Liver (tissue), 9 donors: ENCODE data around the gene PALD1. TPM values are rescaled to one million over a fixed set of nuclear protein-coding genes. Genes with fewer than 3 reads are reported as not detected.

Experiments
- DNase-seq: peaks from one replicate; pipeline ENCODE4 v3.0.0-alpha.2; 2017; ENCODE audit warnings: low spot score
- H3K27ac ChIP-seq, 2 donors: one replicate each; pipeline ENCODE4 v1.7.0; 2013; ENCODE audit warnings: inconsistent platforms in 2 of 2, low read length in 2 of 2, control low read depth in 1 of 2, low read depth in 1 of 2, mild to moderate bottlenecking in 1 of 2
- H3K27me3 ChIP-seq, 4 donors: one replicate each; pipeline versions ENCODE4 v1.6.1 to v1.7.0; 2013; ENCODE audit warnings: low read length in 3 of 4, inconsistent platforms in 1 of 4, mild to moderate bottlenecking in 1 of 4, moderate library complexity in 1 of 4; ENCODE audit not compliant: control insufficient read depth in 4 of 4, insufficient read depth in 4 of 4
- H3K36me3 ChIP-seq, 4 donors: one replicate each; pipeline versions ENCODE4 v1.6.1 to v1.7.0; 2013; ENCODE audit warnings: low read length in 3 of 4, mild to moderate bottlenecking in 3 of 4, low read depth in 1 of 4, moderate library complexity in 1 of 4; ENCODE audit not compliant: control insufficient read depth in 4 of 4, insufficient read depth in 3 of 4
- H3K4me1 ChIP-seq, 4 donors: one replicate each; pipeline versions ENCODE4 v1.6.1 to v1.7.0; 2013; ENCODE audit warnings: low read length in 3 of 4, mild to moderate bottlenecking in 3 of 4, moderate library complexity in 1 of 4; ENCODE audit not compliant: control insufficient read depth in 4 of 4, insufficient read depth in 4 of 4
- H3K4me3 ChIP-seq, 3 donors: one replicate each; pipeline versions ENCODE4 v1.6.1 to v1.7.0; 2013; ENCODE audit warnings: low read length in 3 of 3, control low read depth in 1 of 3, low read depth in 1 of 3, mild to moderate bottlenecking in 1 of 3
- H3K9ac ChIP-seq, 2 donors: one replicate each; pipeline ENCODE4 v1.7.0; 2013; ENCODE audit warnings: low read length in 2 of 2, mild to moderate bottlenecking in 2 of 2, moderate library complexity in 2 of 2, control low read depth in 1 of 2, low read depth in 1 of 2
- H3K9me3 ChIP-seq, 4 donors: one replicate each; pipeline versions ENCODE4 v1.6.1 to v1.7.0; 2013; ENCODE audit warnings: low read length in 3 of 4; ENCODE audit not compliant: control insufficient read depth in 4 of 4
- ATF3 ChIP-seq: IDR thresholded peaks from 2 replicates; pipeline ENCODE4 v1.6.1; 2016; ENCODE audit warnings: antibody characterized with exemption
- EGR1 ChIP-seq, 2 donors: IDR thresholded peaks; 2 replicates each; pipeline ENCODE4 v1.6.1; 2016 to 2018; ENCODE audit warnings: antibody characterized with exemption in 2 of 2, low read depth in 2 of 2
- FOXA1 ChIP-seq: IDR thresholded peaks from 2 replicates; pipeline ENCODE4 v1.6.1; 2016; ENCODE audit warnings: antibody characterized with exemption
- FOXA2 ChIP-seq: IDR thresholded peaks from 2 replicates; pipeline ENCODE4 v1.6.1; 2016; ENCODE audit warnings: antibody characterized with exemption
- GABPA ChIP-seq, 2 donors: IDR thresholded peaks in 1 of 2; conservative IDR thresholded peaks in 1 of 2; 2 replicates each; pipeline ENCODE4 v1.6.1; 2016; ENCODE audit warnings: antibody characterized with exemption in 2 of 2, mild to moderate bottlenecking in 1 of 2, moderate library complexity in 1 of 2
- HNF4A ChIP-seq, 2 donors: conservative IDR thresholded peaks; 2 replicates each; pipeline ENCODE4 v1.6.1; 2016; ENCODE audit warnings: antibody characterized with exemption in 2 of 2, mild to moderate bottlenecking in 2 of 2
- HNF4G ChIP-seq: IDR thresholded peaks from 2 replicates; pipeline ENCODE4 v1.6.1; 2016; ENCODE audit warnings: antibody characterized with exemption
- JUND ChIP-seq, 2 donors: IDR thresholded peaks; 2 replicates each; pipeline ENCODE4 v1.6.1; 2016; ENCODE audit warnings: antibody characterized with exemption in 2 of 2
- NR2F2 ChIP-seq: IDR thresholded peaks from 2 replicates; pipeline ENCODE4 v1.6.1; 2016; ENCODE audit warnings: antibody characterized with exemption
- RAD21 ChIP-seq, 2 donors: IDR thresholded peaks; 2 replicates each; pipeline ENCODE4 v1.6.1; 2016; ENCODE audit warnings: antibody characterized with exemption in 2 of 2, mild to moderate bottlenecking in 2 of 2
- REST ChIP-seq: IDR thresholded peaks from 2 replicates; pipeline ENCODE4 v1.6.1; 2016; ENCODE audit warnings: antibody characterized with exemption, mild to moderate bottlenecking
- RXRA ChIP-seq, 2 donors: IDR thresholded peaks; 2 replicates each; pipeline ENCODE4 v1.6.1; 2017 to 2018; ENCODE audit warnings: antibody characterized with exemption in 2 of 2, mild to moderate bottlenecking in 1 of 2
- SP1 ChIP-seq: IDR thresholded peaks from 2 replicates; pipeline ENCODE4 v1.6.1; 2018; ENCODE audit warnings: antibody characterized with exemption, mild to moderate bottlenecking
- TAF1 ChIP-seq: conservative IDR thresholded peaks from 2 replicates; pipeline ENCODE4 v1.6.1; 2016; ENCODE audit warnings: antibody characterized with exemption, mild to moderate bottlenecking
- YY1 ChIP-seq: IDR thresholded peaks from 2 replicates; pipeline ENCODE4 v1.6.1; 2016; ENCODE audit warnings: antibody characterized with exemption, mild to moderate bottlenecking
- ZBTB33 ChIP-seq: IDR thresholded peaks from 2 replicates; pipeline ENCODE4 v1.6.1; 2016; ENCODE audit warnings: antibody characterized with exemption
- WGBS: extraction: QIAGEN DNeasy Blood & Tissue Kit; methylation state at CpG from one replicate; pipeline ENCODE4 v1.1.7; 2013; 5-methylcytosine and 5-hydroxymethylcytosine counted together
- polyA plus RNA-seq, 2 donors: library from polyadenylated mRNA; stranded (reverse) in 1 of 2; unstranded in 1 of 2; fragments of 200-250 nt in 1 of 2; fragments of >200 nt in 1 of 2; fragmentation: Nextera tagmentation in 1 of 2; extraction: Ambion mirVana in 1 of 2; gene quantifications; one replicate each; pipeline versions ENCODE4 v1.2.1 to v1.2.3, GENCODE V29; 2013 to 2015
- total RNA-seq, 2 donors: library from RNA; depleted of rRNA; stranded (reverse); fragments of >200 nt; gene quantifications; one replicate each; pipeline ENCODE4 v1.2.3, GENCODE V29; 2014
- TF ChIP-seq, protein P1 (sequence below): IDR thresholded peaks from 2 replicates; pipeline ENCODE4 v1.6.1; 2016; ENCODE audit warnings: antibody characterized with exemption
- TF ChIP-seq, protein P2 (sequence below): fragments of 150-350 bp; IDR thresholded peaks from 2 replicates; pipeline ENCODE4 v1.5.1; 2017; ENCODE audit warnings: improper control_type of control experiment, low read depth, low read length; ENCODE audit not compliant: missing input control
- donor health status: healthy.
- donor health status: healthy.
- donor health status: healthy.
- donor health status: healthy.
- donor health status: healthy.

The PALD1 gene
- total and polyA plus RNA-seq, 4 donors, result 0.72 to 4.2 (median 1.4) TPM

GRCh38 chr10:70598857-70599295, 120.3 kb downstream of the PALD1 start:
- Histone ChIP-seq H3K27me3 (no peaks in the 10 kb centered on the region), H3K9me3 (no peaks in the 10 kb centered on the region), H3K36me3 (no peaks in the 10 kb centered on the region), H3K27ac (no peak overlapping the region), H3K4me1 (no peaks in the 10 kb centered on the region), H3K4me3 (no peak overlapping the region), H3K9ac (no peak overlapping the region)
- no peak for DNase-seq
- TF ChIP-seq, protein P1, sequence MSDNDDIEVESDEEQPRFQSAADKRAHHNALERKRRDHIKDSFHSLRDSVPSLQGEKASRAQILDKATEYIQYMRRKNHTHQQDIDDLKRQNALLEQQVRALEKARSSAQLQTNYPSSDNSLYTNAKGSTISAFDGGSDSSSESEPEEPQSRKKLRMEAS, result no peak
- no peak for TF ChIP-seq GABPA (IDR thresholded peaks at IDR 0.05 in 1 of 2, conservative IDR thresholded peaks at IDR 0.05 in 1 of 2)
- TF ChIP-seq RXRA (IDR thresholded peaks at IDR 0.05), result no peak
- 95% methylated on average over 16 of the region's 16 CpGs for whole genome bisulfite sequencing

DNA sequence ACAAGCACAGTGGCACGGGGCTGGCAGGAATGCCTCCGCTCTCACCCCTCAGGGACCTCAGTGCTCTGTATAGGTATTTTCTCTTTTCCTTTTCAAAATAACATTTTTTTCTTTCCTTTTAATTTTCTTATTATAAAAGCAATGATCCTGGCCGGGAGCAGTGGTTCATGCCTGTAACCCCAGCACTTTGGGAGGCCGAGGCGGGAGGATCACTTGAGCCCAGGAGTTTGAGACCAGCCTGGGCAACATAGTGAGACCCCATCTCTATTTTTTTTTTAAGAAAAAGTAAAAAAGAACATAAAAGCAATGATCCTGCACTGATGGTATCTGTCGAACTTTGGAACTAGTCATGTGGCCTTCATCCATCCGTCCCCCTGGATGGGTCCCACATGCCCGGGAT, 120.8 kb downstream of the PALD1 start:
- Histone ChIP-seq H3K9me3 (no peaks in the 10 kb centered on the region), H3K9ac (no peak overlapping the region), H3K27me3 (no peaks in the 10 kb centered on the region), H3K4me3 (no peak overlapping the region), H3K4me1 (no peaks in the 10 kb centered on the region), H3K36me3 (no peaks in the 10 kb centered on the region), H3K27ac (no peak overlapping the region)
- TF ChIP-seq, protein P1, result no peak
- TF ChIP-seq RAD21 (IDR thresholded peaks at IDR 0.05) (no peak), NR2F2 (no peak), RXRA (IDR thresholded peaks at IDR 0.05) (no peak), ATF3 (no peak), HNF4A (conservative IDR thresholded peaks at IDR 0.05) (no peak), FOXA1 (no peak), YY1 (no peak), FOXA2 (no peak), GABPA (IDR thresholded peaks at IDR 0.05 in 1 of 2, conservative IDR thresholded peaks at IDR 0.05 in 1 of 2) (no peak), JUND (IDR thresholded peaks at IDR 0.05) (no peak), EGR1 (IDR thresholded peaks at IDR 0.05; ENCODE audit: low read depth in 2 of 2) (no peak), REST (no peak), TAF1 (no peak), SP1 (no peak), HNF4G (no peak), ZBTB33 (no peak)
- TF ChIP-seq, protein P2, sequence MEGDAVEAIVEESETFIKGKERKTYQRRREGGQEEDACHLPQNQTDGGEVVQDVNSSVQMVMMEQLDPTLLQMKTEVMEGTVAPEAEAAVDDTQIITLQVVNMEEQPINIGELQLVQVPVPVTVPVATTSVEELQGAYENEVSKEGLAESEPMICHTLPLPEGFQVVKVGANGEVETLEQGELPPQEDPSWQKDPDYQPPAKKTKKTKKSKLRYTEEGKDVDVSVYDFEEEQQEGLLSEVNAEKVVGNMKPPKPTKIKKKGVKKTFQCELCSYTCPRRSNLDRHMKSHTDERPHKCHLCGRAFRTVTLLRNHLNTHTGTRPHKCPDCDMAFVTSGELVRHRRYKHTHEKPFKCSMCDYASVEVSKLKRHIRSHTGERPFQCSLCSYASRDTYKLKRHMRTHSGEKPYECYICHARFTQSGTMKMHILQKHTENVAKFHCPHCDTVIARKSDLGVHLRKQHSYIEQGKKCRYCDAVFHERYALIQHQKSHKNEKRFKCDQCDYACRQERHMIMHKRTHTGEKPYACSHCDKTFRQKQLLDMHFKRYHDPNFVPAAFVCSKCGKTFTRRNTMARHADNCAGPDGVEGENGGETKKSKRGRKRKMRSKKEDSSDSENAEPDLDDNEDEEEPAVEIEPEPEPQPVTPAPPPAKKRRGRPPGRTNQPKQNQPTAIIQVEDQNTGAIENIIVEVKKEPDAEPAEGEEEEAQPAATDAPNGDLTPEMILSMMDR, result no peak
- whole genome bisulfite sequencing, result 93% methylated on average over 8 of the region's 8 CpGs
- no peak for DNase-seq
